PC-9 (cell line): ENCODE data around the gene KLHDC9. TPM values are rescaled to one million over a fixed set of nuclear protein-coding genes. Genes with fewer than 3 reads are reported as not detected.
A peak's percentile ranks its signal among the peaks of the same experiment; 100 is the strongest.

ENCODE experiments used
- BruUV-seq: library from RNA; stranded (reverse); fragments of 400-500 nt; replicated peaks from 2 replicates; lab custom pipeline; 2021; lab: Mats Ljungman, UMichigan
- CTCF ChIA-PET: fragments of 300-600 bp; sonication (Branson Sonifier 250); formaldehyde crosslinking; loops from one replicate; lab custom pipeline; 2022; ENCODE audit warnings: antibody characterized with exemption; lab: Charles Lee
- POLR2A ChIA-PET: fragments of 300-600 bp; sonication (Branson Sonifier 250); formaldehyde crosslinking; loops from one replicate; lab custom pipeline; 2022; ENCODE audit warnings: antibody characterized with exemption; ENCODE audit not compliant: unreplicated experiment; lab: Charles Lee
- DNase-seq, 2 experiments: peaks; one replicate each; pipeline versions ENCODE4 v3.0.0 to v3.0.0-alpha.2; 2015 to 2022; ENCODE audit warnings: mixed read lengths in 1 of 2
- H2AFZ ChIP-seq: fragments of 200-600 bp; sonication (generic); 2 replicates; pipeline ENCODE4 v1.8.1; 2017; ENCODE audit warnings: antibody characterized with exemption
- H3F3A ChIP-seq: fragments of 200-600 bp; sonication (generic); 2 replicates; pipeline ENCODE4 v1.8.1; 2017; ENCODE audit warnings: antibody characterized with exemption, mild to moderate bottlenecking, low read depth; ENCODE audit not compliant: insufficient read depth
- H3K27ac ChIP-seq: fragments of 200-600 bp; sonication (generic); 2 replicates; pipeline ENCODE4 v1.6.1; 2016; ENCODE audit warnings: mixed run types
- H3K27me3 ChIP-seq: fragments of 200-600 bp; sonication (generic); 2 replicates; pipeline ENCODE4 v1.6.1; 2016; ENCODE audit warnings: low read depth, mixed run types; ENCODE audit not compliant: insufficient read depth
- H3K36me3 ChIP-seq: fragments of 200-600 bp; sonication (generic); 2 replicates; pipeline ENCODE4 v1.6.1; 2016; ENCODE audit warnings: low read depth, mixed run types
- H3K4me1 ChIP-seq: fragments of 200-600 bp; sonication (generic); replicated peaks from 2 replicates; pipeline ENCODE4 v1.6.1; 2016; ENCODE audit warnings: mixed run types; ENCODE audit not compliant: insufficient read depth
- H3K4me2 ChIP-seq: fragments of 200-600 bp; sonication (generic); 2 replicates; pipeline ENCODE4 v1.6.1; 2017; ENCODE audit warnings: mixed run types
- H3K4me3 ChIP-seq: fragments of 200-600 bp; sonication (generic); 2 replicates; pipeline ENCODE4 v1.6.1; 2016; ENCODE audit warnings: mixed run types
- H3K79me2 ChIP-seq: fragments of 200-600 bp; sonication (generic); 2 replicates; pipeline ENCODE4 v1.6.1; 2017; ENCODE audit warnings: low read depth, mixed run types
- H3K9me2 ChIP-seq: fragments of 200-600 bp; sonication (generic); 2 replicates; pipeline ENCODE4 v1.8.1; 2017; ENCODE audit warnings: mild to moderate bottlenecking; ENCODE audit not compliant: insufficient read depth
- H3K9me3 ChIP-seq: fragments of 200-600 bp; sonication (generic); 2 replicates; pipeline ENCODE4 v1.8.1; 2016; ENCODE audit warnings: low read depth; ENCODE audit not compliant: insufficient read depth
- H4K20me1 ChIP-seq: fragments of 200-600 bp; sonication (generic); 2 replicates; pipeline ENCODE4 v1.8.1; 2017; ENCODE audit not compliant: insufficient read depth
- EZH2 ChIP-seq: fragments of 200-600 bp; sonication (generic); IDR thresholded peaks from 2 replicates; pipeline ENCODE4 v1.8.0; 2017; ENCODE audit warnings: antibody characterized with exemption, low read depth
- intact Hi-C: fragments of 100-400 bp; cut with micrococcal nuclease; formaldehyde crosslinking; loops from one replicate; pipeline ENCODE4 v1.10.0; 2022; ENCODE audit not compliant: unreplicated experiment
- total RNA-seq: library from RNA; stranded (reverse); gene quantifications from 2 replicates; pipeline ENCODE4 v1.2.3, GENCODE V29; 2021
- TF ChIP-seq, protein P1 (sequence below): fragments of 200-600 bp; sonication (generic); conservative IDR thresholded peaks from 2 replicates; pipeline ENCODE4 v1.6.1; 2017; ENCODE audit warnings: mixed run types, antibody characterized with exemption, mild to moderate bottlenecking, moderate library complexity

KLHDC9 gene
- total RNA-seq, 1 experiment from 2014 or later = 5.6 TPM

DNA sequence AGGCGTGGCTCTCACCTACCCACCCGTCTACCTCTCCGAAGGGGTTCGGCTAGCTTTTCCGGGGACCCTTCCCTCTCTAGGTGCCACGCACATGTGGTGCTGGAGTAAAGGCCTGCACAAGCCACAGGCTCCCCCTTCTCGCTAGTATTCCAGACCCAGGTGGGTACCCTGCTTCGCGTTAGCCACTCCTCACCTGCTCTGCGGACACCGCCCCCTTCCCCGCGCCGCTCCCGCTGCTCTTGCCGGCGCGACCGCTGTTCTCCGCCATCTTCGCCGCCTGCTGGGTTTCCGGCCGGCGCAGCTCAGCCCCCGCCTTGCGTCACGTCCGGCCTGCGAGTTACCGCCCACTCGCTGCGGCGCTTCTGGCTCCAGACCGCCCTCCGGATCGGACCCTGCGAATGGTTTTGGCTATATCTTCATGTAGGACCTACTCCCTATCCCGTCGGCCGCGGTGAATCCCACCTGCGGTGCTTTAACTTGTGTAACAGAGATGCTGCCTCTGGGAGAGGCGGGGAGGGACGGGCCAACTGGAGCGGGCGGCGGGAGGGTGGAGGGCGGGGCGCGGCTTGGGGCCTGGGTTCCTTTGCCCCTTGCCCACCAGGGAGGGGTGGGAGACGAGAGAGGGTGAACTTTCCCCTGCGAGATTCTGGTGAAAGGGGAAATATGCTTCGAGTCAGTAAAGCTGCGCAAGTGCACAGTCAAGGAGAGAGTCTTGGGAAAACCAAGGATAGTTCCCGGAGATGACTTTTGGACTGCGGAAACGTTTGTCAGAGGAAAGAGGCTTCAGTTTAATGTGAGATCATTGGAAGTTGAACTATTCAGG lies 19.8 kb downstream of the KLHDC9 start, which contains the start of the genes NIT1 and PFDN2:
Gene NIT1 (plus strand): TSS at position 347 of the 823 bp plus-strand sequence. CDS start 72 bp downstream, at position 419.
Gene PFDN2 (minus strand): TSS at position 279 of the 823 bp plus-strand sequence. CDS start 11 bp downstream, at position 268.
- BruUV-seq = no TSS peak
- H4K20me1 ChIP-seq = no peaks in the 10 kb centered on the region; the same call in 1 of the 2 replicates
- H3K4me2 ChIP-seq = peak within 1 kb of the TSS; percentile 94
- no peaks in the 10 kb centered on the region for H3K27me3 ChIP-seq
- H2AFZ ChIP-seq = peak within 1 kb of the TSS; percentile 77
- H3K79me2 ChIP-seq = peaks cover 57% of the 10 kb centered on the region
- POLR2A ChIA-PET = interaction anchor here (0.6 kb wide), 2 partner anchors 84 to 87 kb away, joined by 3 to 4 read pairs; no protein-coding TSS in a partner anchor
- H3F3A ChIP-seq = peaks cover 58% of the 10 kb centered on the region
- intact Hi-C loops = loop anchor here (2.0 kb wide), 1 partner anchor 49 kb away; the partner anchor contains the start of gene PPOX
- H3K9me2 ChIP-seq = no peaks in the 10 kb centered on the region
- peak within 1 kb of the TSS; percentile 81 for H3K27ac ChIP-seq
- H3K36me3 ChIP-seq = peaks cover 9% of the 10 kb centered on the region; the same call in 1 of the 2 replicates
- H3K4me3 ChIP-seq = peak within 1 kb of the TSS; percentile 82
- H3K9me3 ChIP-seq = no peaks in the 10 kb centered on the region
- DNase-seq = peak; percentile 70 to 80
- CTCF ChIA-PET = interaction anchor here (0.6 to 0.7 kb wide), 3 partner anchors 17 to 226 kb away, joined by 3 read pairs; no protein-coding TSS in a partner anchor
- H3K4me1 ChIP-seq = peaks cover 50% of the 10 kb centered on the region
- TF ChIP-seq, protein P1, sequence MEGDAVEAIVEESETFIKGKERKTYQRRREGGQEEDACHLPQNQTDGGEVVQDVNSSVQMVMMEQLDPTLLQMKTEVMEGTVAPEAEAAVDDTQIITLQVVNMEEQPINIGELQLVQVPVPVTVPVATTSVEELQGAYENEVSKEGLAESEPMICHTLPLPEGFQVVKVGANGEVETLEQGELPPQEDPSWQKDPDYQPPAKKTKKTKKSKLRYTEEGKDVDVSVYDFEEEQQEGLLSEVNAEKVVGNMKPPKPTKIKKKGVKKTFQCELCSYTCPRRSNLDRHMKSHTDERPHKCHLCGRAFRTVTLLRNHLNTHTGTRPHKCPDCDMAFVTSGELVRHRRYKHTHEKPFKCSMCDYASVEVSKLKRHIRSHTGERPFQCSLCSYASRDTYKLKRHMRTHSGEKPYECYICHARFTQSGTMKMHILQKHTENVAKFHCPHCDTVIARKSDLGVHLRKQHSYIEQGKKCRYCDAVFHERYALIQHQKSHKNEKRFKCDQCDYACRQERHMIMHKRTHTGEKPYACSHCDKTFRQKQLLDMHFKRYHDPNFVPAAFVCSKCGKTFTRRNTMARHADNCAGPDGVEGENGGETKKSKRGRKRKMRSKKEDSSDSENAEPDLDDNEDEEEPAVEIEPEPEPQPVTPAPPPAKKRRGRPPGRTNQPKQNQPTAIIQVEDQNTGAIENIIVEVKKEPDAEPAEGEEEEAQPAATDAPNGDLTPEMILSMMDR = no peak
- no peak for TF ChIP-seq EZH2

DNA sequence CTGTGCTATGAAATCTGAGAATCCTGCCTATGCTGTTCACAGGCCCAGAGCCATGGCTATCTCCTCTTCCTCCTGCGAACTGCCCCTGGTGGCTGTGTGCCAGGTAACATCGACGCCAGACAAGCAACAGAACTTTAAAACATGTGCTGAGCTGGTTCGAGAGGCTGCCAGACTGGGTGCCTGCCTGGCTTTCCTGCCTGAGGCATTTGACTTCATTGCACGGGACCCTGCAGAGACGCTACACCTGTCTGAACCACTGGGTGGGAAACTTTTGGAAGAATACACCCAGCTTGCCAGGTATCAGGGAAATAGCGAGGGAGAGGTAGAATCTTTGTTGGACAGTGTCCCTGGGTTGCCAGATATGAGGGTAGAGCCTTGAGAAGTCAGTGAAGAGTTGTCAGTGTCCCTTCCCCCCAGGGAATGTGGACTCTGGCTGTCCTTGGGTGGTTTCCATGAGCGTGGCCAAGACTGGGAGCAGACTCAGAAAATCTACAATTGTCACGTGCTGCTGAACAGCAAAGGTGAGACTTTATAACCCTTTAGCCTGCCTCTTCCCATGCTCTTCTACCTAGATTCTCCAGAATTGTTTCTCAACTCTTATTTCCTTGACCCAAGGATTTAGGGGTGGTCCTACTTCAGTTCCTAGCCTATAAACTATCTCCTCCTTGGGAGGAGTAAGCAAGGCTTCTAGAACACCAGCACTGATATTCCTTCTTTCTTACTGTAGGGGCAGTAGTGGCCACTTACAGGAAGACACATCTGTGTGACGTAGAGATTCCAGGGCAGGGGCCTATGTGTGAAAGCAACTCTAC lies 21.1 kb downstream of the KLHDC9 start:
- Histone ChIP-seq H3K79me2 (peaks cover 44% of the 10 kb centered on the region), H3F3A (peaks cover 56% of the 10 kb centered on the region), H4K20me1 (no peaks in the 10 kb centered on the region; the same call in 1 of the 2 replicates), H3K9me3 (no peaks in the 10 kb centered on the region), H3K9me2 (no peaks in the 10 kb centered on the region), H3K27me3 (no peaks in the 10 kb centered on the region), H3K4me1 (peaks cover 38% of the 10 kb centered on the region), H2AFZ (no peak overlapping the region), H3K27ac (peak overlapping the region; percentile 81; the same call in 1 of the 2 replicates), H3K36me3 (no peaks in the 10 kb centered on the region), H3K4me2 (peak overlapping the region; percentile 94), H3K4me3 (peak overlapping the region; percentile 82)
- TF ChIP-seq EZH2 = no peak
- TF ChIP-seq, protein P1 = peak; percentile 61; the same call in 1 of the 2 replicates
- intact Hi-C loops = loop anchor here (2.0 kb wide), 1 partner anchor 48 kb away; the partner anchor contains the start of gene PPOX
- BruUV-seq = no TSS peak
- ChIA-PET CTCF (no interaction called here), POLR2A (no interaction called here)
- peak in 1 of 2 experiments; percentile 49 for DNase-seq
